ENCODE data around the gene TAF11L5. TPM values are rescaled to one million over a fixed set of nuclear protein-coding genes. Genes with fewer than 3 reads are reported as not detected.
A peak's percentile ranks its signal among the peaks of the same experiment; 100 is the strongest.
"Not testable (repeated sequence)": the region's sequence is repeated elsewhere in the genome, so short reads cannot be mapped to it uniquely, and the experiment has no call there.

Gene TAF11L5
- total RNA-seq (ENCODE audit: unreplicated experiment), result 0.83 TPM
- long read RNA-seq, result 0 reads

- not testable (repeated sequence) for DNase-seq; H3K36me3 Mint-ChIP-seq (ENCODE audit: unreplicated experiment); H3K4me1 Mint-ChIP-seq (ENCODE audit: low read depth, unreplicated experiment); H3K4me3 Mint-ChIP-seq (ENCODE audit: unreplicated experiment); H3K27ac Mint-ChIP-seq (ENCODE audit: unreplicated experiment); H3K27me3 Mint-ChIP-seq (ENCODE audit: unreplicated experiment); H3K9me3 Mint-ChIP-seq (ENCODE audit: unreplicated experiment)
These were observed at the start of gene TAF11L5 for GRCh38 chr5:17524935-17525334. TSS of gene TAF11L5 (plus strand) at chr5:17525235.

GRCh38 chr5:17477043-17477442, 48.0 kb upstream of the TAF11L5 start:
- H3K4me3 Mint-ChIP-seq (ENCODE audit: unreplicated experiment), result peak overlapping the region; percentile 36
- peaks cover 22% of the 10 kb centered on the region for H3K4me1 Mint-ChIP-seq (ENCODE audit: low read depth, unreplicated experiment)
- no peak for TF ChIP-seq CTCF (IDR thresholded peaks at IDR 0.05; ENCODE audit: partially characterized antibody, unreplicated experiment)
- no peak for DNase-seq
- no peaks in the 10 kb centered on the region for H3K9me3 Mint-ChIP-seq (ENCODE audit: unreplicated experiment)
- H3K27me3 Mint-ChIP-seq (ENCODE audit: unreplicated experiment), result peaks cover 1% of the 10 kb centered on the region
- H3K27ac Mint-ChIP-seq (ENCODE audit: unreplicated experiment), result peak overlapping the region; percentile 78
- peaks cover 4% of the 10 kb centered on the region for H3K36me3 Mint-ChIP-seq (ENCODE audit: unreplicated experiment)

GRCh38 chr5:17477573-17478265, 47.3 kb upstream of the TAF11L5 start:
- DNase-seq, result no peak
- H3K27me3 Mint-ChIP-seq (ENCODE audit: unreplicated experiment), result peaks cover 1% of the 10 kb centered on the region
- peaks cover 22% of the 10 kb centered on the region for H3K4me1 Mint-ChIP-seq (ENCODE audit: low read depth, unreplicated experiment)
- peak overlapping the region; percentile 78 for H3K27ac Mint-ChIP-seq (ENCODE audit: unreplicated experiment)
- peaks cover 4% of the 10 kb centered on the region for H3K36me3 Mint-ChIP-seq (ENCODE audit: unreplicated experiment)
- no peak for TF ChIP-seq CTCF (IDR thresholded peaks at IDR 0.05; ENCODE audit: partially characterized antibody, unreplicated experiment)
- H3K9me3 Mint-ChIP-seq (ENCODE audit: unreplicated experiment), result no peaks in the 10 kb centered on the region
- H3K4me3 Mint-ChIP-seq (ENCODE audit: unreplicated experiment), result peak overlapping the region; percentile 36

GRCh38 chr5:17481378-17481777, 43.7 kb upstream of the TAF11L5 start:
- Mint-ChIP-seq H3K36me3 (ENCODE audit: unreplicated experiment) (peaks cover 4% of the 10 kb centered on the region), H3K4me3 (ENCODE audit: unreplicated experiment) (no peak overlapping the region), H3K4me1 (ENCODE audit: low read depth, unreplicated experiment) (peaks cover 22% of the 10 kb centered on the region), H3K27ac (ENCODE audit: unreplicated experiment) (peak overlapping the region; percentile 62), H3K9me3 (ENCODE audit: unreplicated experiment) (no peaks in the 10 kb centered on the region), H3K27me3 (ENCODE audit: unreplicated experiment) (peaks cover 1% of the 10 kb centered on the region)
- TF ChIP-seq CTCF (IDR thresholded peaks at IDR 0.05; ENCODE audit: partially characterized antibody, unreplicated experiment), result no peak
- no peak for DNase-seq

GRCh38 chr5:17482790-17483189, 42.2 kb upstream of the TAF11L5 start:
- Mint-ChIP-seq H3K4me3 (ENCODE audit: unreplicated experiment) (no peak overlapping the region), H3K36me3 (ENCODE audit: unreplicated experiment) (peaks cover 4% of the 10 kb centered on the region), H3K27ac (ENCODE audit: unreplicated experiment) (no peak overlapping the region), H3K4me1 (ENCODE audit: low read depth, unreplicated experiment) (peaks cover 14% of the 10 kb centered on the region), H3K9me3 (ENCODE audit: unreplicated experiment) (no peaks in the 10 kb centered on the region), H3K27me3 (ENCODE audit: unreplicated experiment) (peaks cover 1% of the 10 kb centered on the region)
- no peak for DNase-seq
- no peak for TF ChIP-seq CTCF (IDR thresholded peaks at IDR 0.05; ENCODE audit: partially characterized antibody, unreplicated experiment)

- H3K27ac Mint-ChIP-seq (ENCODE audit: unreplicated experiment); H3K4me3 Mint-ChIP-seq (ENCODE audit: unreplicated experiment); H3K27me3 Mint-ChIP-seq (ENCODE audit: unreplicated experiment): not testable (repeated sequence)
These were observed 38.4 kb upstream of the TAF11L5 start for GRCh38 chr5:17486464-17487173.

More at GRCh38 chr5:17486464-17487173, 38.4 kb upstream of the TAF11L5 start:
- not testable (repeated sequence) for H3K36me3 Mint-ChIP-seq (ENCODE audit: unreplicated experiment); H3K9me3 Mint-ChIP-seq (ENCODE audit: unreplicated experiment); DNase-seq; H3K4me1 Mint-ChIP-seq (ENCODE audit: low read depth, unreplicated experiment)
